GM20000 (cell line): ENCODE data around the gene CHST13.

Experiments
- DNase-seq: peaks from one replicate; pipeline ENCODE4 v3.0.0; 2012; ENCODE audit warnings: low spot score
- CTCF ChIP-seq: IDR thresholded peaks from 2 replicates; pipeline ENCODE4 v1.5.1; 2012; ENCODE audit warnings: mild to moderate bottlenecking, control low read depth; ENCODE audit errors: extremely low read depth, missing control alignments

Gene CHST13

GRCh38 chr3:126556637-126557414 lies 32.9 kb downstream of the CHST13 start:
- TF ChIP-seq CTCF = no peak
- no peak for DNase-seq

- no peak for DNase-seq
- no peak for TF ChIP-seq CTCF
Measured at GRCh38 chr3:126557415-126557745, 33.4 kb downstream of the CHST13 start.

GRCh38 chr3:126557761-126558160 lies 33.8 kb downstream of the CHST13 start:
- no peak for TF ChIP-seq CTCF
- no peak for DNase-seq

GRCh38 chr3:126558336-126559071 lies 34.5 kb downstream of the CHST13 start, which contains the start of gene C3orf22:
Gene C3orf22 (minus strand): TSS chr3:126558932. CDS start chr3:126553390, 5,542 bp downstream.
- no peak for DNase-seq
- TF ChIP-seq CTCF = no peak

GRCh38 chr3:126562737-126563276 lies 38.9 kb downstream of the CHST13 start:
- no peak for TF ChIP-seq CTCF
- no peak for DNase-seq

GRCh38 chr3:126567696-126568438 lies 43.9 kb downstream of the CHST13 start:
- no peak for DNase-seq
- TF ChIP-seq CTCF = no peak

- no peak for TF ChIP-seq CTCF
- DNase-seq = no peak
Measured at GRCh38 chr3:126568776-126569342, 44.9 kb downstream of the CHST13 start.
